Panc1 (cell line): ENCODE measurements around the gene SND1. TPM values are rescaled to one million over a fixed set of nuclear protein-coding genes. Genes with fewer than 3 reads are reported as not detected.

Source experiments
- ATAC-seq: fragments of 200-7000 bp; cut with Tn5 transposase; 2 replicates; pipeline ENCODE4 v1.9.1; 2020; ENCODE audit warnings: mild to moderate bottlenecking, moderate library complexity
- BruUV-seq: library from RNA; stranded (reverse); fragments of 400-500 nt; replicated peaks from 2 replicates; lab custom pipeline; 2021; lab: Mats Ljungman, UMichigan
- CTCF ChIA-PET: fragments of 300-600 bp; sonication (Branson Sonifier 250); formaldehyde crosslinking; loops from one replicate; lab custom pipeline; 2022; ENCODE audit warnings: antibody characterized with exemption; lab: Charles Lee
- POLR2A ChIA-PET: fragments of 300-600 bp; sonication (Branson Sonifier 250); formaldehyde crosslinking; loops from one replicate; lab custom pipeline; 2022; ENCODE audit warnings: antibody characterized with exemption; lab: Charles Lee
- DNase-seq: peaks from one replicate; pipeline ENCODE4 v3.0.0-alpha.2; 2010; ENCODE audit warnings: low read depth, low spot score
- H3K27ac ChIP-seq: 2 replicates; pipeline ENCODE4 v1.5.1; 2011; ENCODE audit warnings: mild to moderate bottlenecking, low read length, inconsistent platforms
- H3K27me3 ChIP-seq: fragments of 200-500 bp; sonication (Bioruptor generic); 2 replicates; pipeline ENCODE4 v1.6.0; 2014; ENCODE audit warnings: low read length, inconsistent platforms; ENCODE audit not compliant: control insufficient read depth, insufficient read depth
- H3K36me3 ChIP-seq: fragments of 200-500 bp; sonication (Bioruptor generic); 2 replicates; pipeline ENCODE4 v1.5.1; 2014; ENCODE audit warnings: inconsistent platforms, mild to moderate bottlenecking, low read length, moderate library complexity; ENCODE audit not compliant: control insufficient read depth, insufficient read depth
- H3K4me1 ChIP-seq: 2 replicates; pipeline ENCODE4 v1.5.1; 2011; ENCODE audit warnings: inconsistent platforms, mild to moderate bottlenecking, low read length, moderate library complexity; ENCODE audit not compliant: control insufficient read depth, insufficient read depth
- H3K4me3 ChIP-seq, 2 experiments: 2 replicates each; pipeline ENCODE4 v1.5.1; 2011 to 2012; ENCODE audit warnings: low read depth in 2 of 2, low read length in 2 of 2, mild to moderate bottlenecking in 2 of 2, inconsistent platforms in 1 of 2, moderate library complexity in 1 of 2
- H3K9me3 ChIP-seq: fragments of 200-500 bp; sonication (Bioruptor generic); 2 replicates; pipeline ENCODE4 v1.5.1; 2014; ENCODE audit warnings: low read depth, mild to moderate bottlenecking, inconsistent platforms, low read length, moderate library complexity; ENCODE audit not compliant: control insufficient read depth, insufficient read depth
- POLR2AphosphoS5 ChIP-seq: IDR thresholded peaks from 2 replicates; pipeline ENCODE4 v1.6.1; 2012; ENCODE audit warnings: mild to moderate bottlenecking, low read depth, low read length, moderate library complexity
- REST ChIP-seq, 2 experiments: IDR thresholded peaks; 2 replicates each; pipeline ENCODE4 v1.6.1; 2011 to 2012; ENCODE audit warnings: low read depth in 2 of 2, control low read depth in 1 of 2, low read length in 1 of 2, mild to moderate bottlenecking in 1 of 2, moderate library complexity in 1 of 2; ENCODE audit not compliant: insufficient read depth in 1 of 2
- SIN3A ChIP-seq: IDR thresholded peaks from 2 replicates; pipeline ENCODE4 v1.6.1; 2012; ENCODE audit warnings: low read depth, mild to moderate bottlenecking, low read length, moderate library complexity, borderline replicate concordance; ENCODE audit not compliant: insufficient read depth
- TCF7L2 ChIP-seq: IDR thresholded peaks from 2 replicates; pipeline ENCODE4 v1.6.1; 2011; ENCODE audit warnings: mild to moderate bottlenecking, low read depth, low read length, inconsistent platforms
- in situ Hi-C: cut with HindIII; loops from 2 replicates; pipeline ENCODE4 v1.10.0; 2016; ENCODE audit warnings: low sequenced_read_pairs, low pct_unique_long_range_greater_than_20kb
- intact Hi-C: fragments of 100-400 bp; cut with micrococcal nuclease; formaldehyde crosslinking; loops from one replicate; pipeline ENCODE4 v1.10.0; 2022; ENCODE audit not compliant: unreplicated experiment
- total RNA-seq: library from RNA; stranded (reverse); gene quantifications from one replicate; pipeline ENCODE4 v1.2.1, GENCODE V29; 2021; ENCODE audit not compliant: unreplicated experiment
- TF ChIP-seq, protein P1 (sequence below): fragments of 450-650 bp; IDR thresholded peaks from 2 replicates; pipeline ENCODE4 v1.5.1; 2017; ENCODE audit warnings: mild to moderate bottlenecking

The SND1 gene
- total RNA-seq, 1 experiment from 2014 or later, result 176 TPM

- DNase-seq, result no peak
- ATAC-seq, result no peak
- Histone ChIP-seq H3K36me3 (no peaks in the 10 kb centered on the region), H3K27ac (no peak overlapping the region), H3K9me3 (no peaks in the 10 kb centered on the region), H3K27me3 (no peaks in the 10 kb centered on the region), H3K4me3 (no peak overlapping the region), H3K4me1 (no peaks in the 10 kb centered on the region)
- CTCF ChIA-PET, result no interaction called here
- POLR2A ChIA-PET, result no interaction called here
- TF ChIP-seq, protein P1, sequence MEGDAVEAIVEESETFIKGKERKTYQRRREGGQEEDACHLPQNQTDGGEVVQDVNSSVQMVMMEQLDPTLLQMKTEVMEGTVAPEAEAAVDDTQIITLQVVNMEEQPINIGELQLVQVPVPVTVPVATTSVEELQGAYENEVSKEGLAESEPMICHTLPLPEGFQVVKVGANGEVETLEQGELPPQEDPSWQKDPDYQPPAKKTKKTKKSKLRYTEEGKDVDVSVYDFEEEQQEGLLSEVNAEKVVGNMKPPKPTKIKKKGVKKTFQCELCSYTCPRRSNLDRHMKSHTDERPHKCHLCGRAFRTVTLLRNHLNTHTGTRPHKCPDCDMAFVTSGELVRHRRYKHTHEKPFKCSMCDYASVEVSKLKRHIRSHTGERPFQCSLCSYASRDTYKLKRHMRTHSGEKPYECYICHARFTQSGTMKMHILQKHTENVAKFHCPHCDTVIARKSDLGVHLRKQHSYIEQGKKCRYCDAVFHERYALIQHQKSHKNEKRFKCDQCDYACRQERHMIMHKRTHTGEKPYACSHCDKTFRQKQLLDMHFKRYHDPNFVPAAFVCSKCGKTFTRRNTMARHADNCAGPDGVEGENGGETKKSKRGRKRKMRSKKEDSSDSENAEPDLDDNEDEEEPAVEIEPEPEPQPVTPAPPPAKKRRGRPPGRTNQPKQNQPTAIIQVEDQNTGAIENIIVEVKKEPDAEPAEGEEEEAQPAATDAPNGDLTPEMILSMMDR, result no peak
- TF ChIP-seq SIN3A (no peak), TCF7L2 (no peak), REST (IDR thresholded peaks at IDR 0.05; ENCODE audit: insufficient read depth in 1 of 2, low read depth in 2 of 2, low read length in 1 of 2) (no peak), POLR2AphosphoS5 (no peak)
- intact Hi-C loops (no loop called here), in situ Hi-C loops (no loop called here)
- BruUV-seq, result no TSS peak
Measured at GRCh38 chr7:127798769-127799372, 146.9 kb downstream of the SND1 start.

GRCh38 chr7:127799535-127800305, 147.7 kb downstream of the SND1 start:
- DNase-seq, result no peak
- ATAC-seq, result no peak
- H3K4me1 ChIP-seq, result no peaks in the 10 kb centered on the region
- H3K9me3 ChIP-seq, result no peaks in the 10 kb centered on the region
- no peak overlapping the region for H3K4me3 ChIP-seq
- intact Hi-C loops (no loop called here), in situ Hi-C loops (no loop called here)
- no peaks in the 10 kb centered on the region for H3K27me3 ChIP-seq
- no peak overlapping the region for H3K27ac ChIP-seq
- TF ChIP-seq REST (IDR thresholded peaks at IDR 0.05; ENCODE audit: insufficient read depth in 1 of 2, low read depth in 2 of 2, low read length in 1 of 2) (no peak), POLR2AphosphoS5 (no peak), TCF7L2 (no peak), SIN3A (no peak)
- TF ChIP-seq, protein P1, result no peak
- no peaks in the 10 kb centered on the region for H3K36me3 ChIP-seq
- ChIA-PET POLR2A (no interaction called here), CTCF (no interaction called here)
- no TSS peak for BruUV-seq
